GM19372 (cell line): ENCODE results near the gene VPS13D.

Source experiments
- ATAC-seq: cut with Tn5 transposase; IDR thresholded peaks from one replicate; pipeline ENCODE4 v1.9.1; 2021; ENCODE audit warnings: mild to moderate bottlenecking, low read depth, moderate library complexity; ENCODE audit not compliant: unreplicated experiment

VPS13D gene

GRCh38 chr1:12229835-12230548 lies at the start of gene VPS13D:
VPS13D (plus strand) TSS chr1:12230030; CDS start chr1:12234267, 4,237 bp downstream.
- peak; percentile 78 for ATAC-seq

- no peak for ATAC-seq
Observed at GRCh38 chr1:12180315-12180714, 49.5 kb upstream of the VPS13D start.

- no peak for ATAC-seq
Observed at GRCh38 chr1:12180903-12181302, 48.9 kb upstream of the VPS13D start.

DNA sequence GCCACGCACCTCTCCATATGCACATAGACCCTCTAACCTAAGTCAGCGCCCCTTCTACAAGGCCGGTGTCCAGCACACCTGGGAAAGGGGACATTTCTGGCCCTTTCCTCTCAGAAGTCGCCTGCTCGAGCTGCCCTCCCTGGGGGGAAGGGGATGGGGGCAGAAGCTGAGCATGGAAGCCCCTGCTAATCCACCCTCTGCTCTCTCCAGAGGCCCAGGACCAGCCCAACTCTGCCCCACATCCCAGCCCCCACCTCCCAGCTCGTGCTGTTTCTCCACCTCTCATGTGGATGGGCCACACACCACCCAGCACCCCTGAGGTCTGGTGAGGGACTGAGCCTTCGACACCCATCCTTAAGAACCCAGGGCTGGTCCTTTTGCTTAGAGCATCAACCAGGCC lies 48.3 kb upstream of the VPS13D start:
- no peak for ATAC-seq

DNA sequence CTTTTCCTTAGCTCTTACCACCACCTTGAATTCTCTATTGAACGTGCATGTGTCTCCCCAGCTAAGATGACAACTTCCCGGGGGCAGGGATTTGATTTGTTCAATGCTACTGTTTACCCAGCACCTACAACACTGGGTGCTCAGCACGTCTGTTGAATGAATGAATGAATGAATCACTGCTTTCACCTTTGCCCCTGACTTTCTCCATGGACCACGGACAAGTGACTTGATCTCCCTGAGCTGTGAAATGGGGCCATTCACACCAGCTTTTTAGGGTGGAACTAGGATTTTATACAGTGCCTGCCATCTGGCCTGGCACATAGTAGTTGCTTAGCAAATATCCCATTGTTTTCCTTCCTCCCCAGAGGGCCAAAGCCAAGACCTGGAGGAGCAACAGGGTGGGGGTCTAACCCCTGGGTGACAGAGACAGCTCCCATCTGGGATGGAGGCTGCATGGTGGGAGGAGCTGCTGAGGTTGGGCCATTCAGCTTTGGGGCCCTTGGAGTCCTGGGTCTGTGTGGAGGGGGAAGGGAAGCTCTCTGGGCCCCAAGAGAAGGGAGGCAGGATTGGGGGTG lies 47.3 kb upstream of the VPS13D start:
- no peak for ATAC-seq

DNA sequence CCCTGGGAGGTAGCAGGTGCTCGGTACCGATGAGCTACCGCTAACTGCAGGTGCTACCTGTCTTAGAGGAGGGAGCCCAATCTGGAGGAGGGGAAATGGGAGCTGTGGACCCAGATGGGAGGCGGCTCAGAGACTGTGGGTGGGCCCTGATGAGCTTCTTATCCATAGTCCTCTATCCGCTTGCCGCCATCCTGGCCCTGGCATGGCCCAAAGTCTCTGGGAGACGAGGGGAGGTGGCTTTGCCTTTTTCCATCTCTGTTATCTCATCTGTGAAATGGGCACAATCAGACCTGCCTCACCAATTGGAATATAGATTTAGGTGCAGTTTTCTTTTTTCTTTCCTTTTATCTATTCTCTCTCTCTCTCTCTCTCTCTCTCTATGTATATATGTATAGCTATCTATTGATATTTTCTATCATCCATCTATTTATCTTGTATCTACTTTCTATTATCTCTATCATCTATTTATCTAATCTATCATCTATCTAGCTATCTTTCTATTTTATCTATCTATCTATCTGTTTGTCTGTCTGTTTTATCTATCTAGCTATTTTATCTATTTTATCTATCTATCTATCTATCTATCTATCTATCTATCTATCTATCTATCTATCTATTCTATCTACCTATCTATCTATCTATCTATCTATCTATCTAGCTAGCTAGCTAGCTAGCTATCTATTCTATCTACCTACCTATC lies 46.6 kb upstream of the VPS13D start:
- no peak for ATAC-seq

- no peak for ATAC-seq
Observed at GRCh38 chr1:12184008-12184681, 45.7 kb upstream of the VPS13D start.

DNA sequence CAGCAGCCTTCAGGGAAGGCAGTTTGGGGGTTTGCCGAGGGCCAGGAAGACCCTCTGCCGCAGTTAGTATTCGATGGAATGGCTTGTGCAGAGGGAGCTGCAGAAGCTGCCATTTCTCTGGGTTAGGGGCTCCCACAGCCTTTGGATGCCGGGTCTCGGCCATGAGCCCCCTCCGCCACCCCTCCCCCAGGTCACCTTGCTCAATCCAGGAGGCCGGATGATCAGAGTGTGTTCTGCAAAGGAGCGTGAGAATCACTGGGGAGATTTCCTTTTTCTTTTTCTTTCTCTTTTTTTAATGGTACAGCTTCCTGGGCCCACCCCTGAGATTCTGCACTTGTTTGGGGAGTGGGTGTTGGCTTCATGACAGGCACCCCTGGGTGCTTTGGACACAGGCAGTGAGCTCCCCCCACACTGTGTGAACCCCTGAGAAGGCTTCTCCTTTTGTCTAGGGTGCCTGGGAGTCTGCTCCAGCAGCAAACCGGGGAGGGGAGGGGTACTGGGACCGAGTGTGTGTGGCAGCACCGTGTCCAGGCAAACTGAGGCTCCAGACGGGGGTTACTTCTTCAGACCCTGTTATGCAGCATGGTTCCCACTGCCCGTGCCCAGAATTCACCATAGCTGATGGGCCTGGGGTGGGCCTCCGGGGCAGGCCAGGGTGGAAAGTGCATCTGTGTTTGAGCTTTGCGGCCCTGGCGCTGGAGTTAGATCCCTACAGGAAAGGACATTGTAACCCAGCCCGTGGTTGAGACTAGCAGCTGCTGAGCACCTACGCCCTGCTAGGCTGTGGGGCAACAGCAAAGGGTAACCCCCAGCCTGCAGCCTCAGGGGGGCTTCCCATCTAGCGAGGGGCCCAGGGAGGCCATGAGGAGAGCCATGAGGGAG lies 44.6 kb upstream of the VPS13D start:
- ATAC-seq: no peak

DNA sequence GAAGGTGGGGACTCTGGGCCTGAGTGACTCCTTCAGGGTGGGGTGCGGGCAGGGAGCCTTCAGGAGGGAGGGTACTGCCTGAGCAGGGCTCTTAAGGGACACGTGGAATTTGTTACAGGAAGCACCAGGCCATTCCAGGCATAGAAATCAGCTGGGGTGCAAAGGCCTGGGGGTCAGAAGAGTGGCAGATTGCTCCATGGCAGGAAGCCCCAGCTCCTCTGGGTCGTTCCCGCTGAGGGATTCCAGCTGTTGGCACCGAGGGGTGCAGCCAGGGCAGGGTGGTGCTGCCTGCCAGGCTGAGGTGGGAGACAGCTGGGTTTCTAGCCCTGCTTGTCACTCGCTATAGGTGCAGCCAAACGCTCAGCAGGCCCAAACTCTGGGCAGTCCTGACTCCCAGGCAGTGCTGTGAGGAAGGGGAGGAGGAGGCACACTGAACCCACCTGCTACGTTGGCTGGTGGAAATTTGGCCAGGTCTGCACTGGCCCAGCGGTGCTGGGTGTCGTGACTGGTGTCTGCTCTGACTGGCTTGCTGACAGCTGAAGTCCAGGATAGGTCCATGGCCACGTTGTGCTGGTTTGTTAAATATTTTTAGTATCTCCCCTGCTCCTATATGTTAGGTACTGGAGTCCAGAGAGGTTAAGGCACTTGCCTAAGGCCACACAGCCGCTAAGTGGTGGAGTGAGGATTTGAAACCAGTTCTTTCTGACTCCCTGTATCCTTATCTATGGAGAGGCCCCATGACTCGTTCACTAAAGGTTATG lies 43.7 kb upstream of the VPS13D start:
- no peak for ATAC-seq

DNA sequence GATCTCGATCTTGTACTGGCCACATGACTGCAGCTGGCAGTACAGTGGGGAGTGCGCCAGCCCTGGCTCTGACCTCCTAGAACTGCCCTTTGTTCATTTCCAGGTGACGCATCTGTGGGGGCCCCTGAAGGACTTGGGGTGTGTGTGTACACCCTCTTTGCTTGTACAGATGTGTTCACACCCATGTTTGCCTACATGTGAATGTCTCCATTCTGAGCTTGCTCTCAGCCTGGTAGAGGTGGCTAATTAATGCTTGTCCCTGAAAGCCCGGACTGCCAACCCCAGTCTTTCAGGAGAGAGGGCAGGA lies 43.2 kb upstream of the VPS13D start:
- ATAC-seq: no peak

DNA sequence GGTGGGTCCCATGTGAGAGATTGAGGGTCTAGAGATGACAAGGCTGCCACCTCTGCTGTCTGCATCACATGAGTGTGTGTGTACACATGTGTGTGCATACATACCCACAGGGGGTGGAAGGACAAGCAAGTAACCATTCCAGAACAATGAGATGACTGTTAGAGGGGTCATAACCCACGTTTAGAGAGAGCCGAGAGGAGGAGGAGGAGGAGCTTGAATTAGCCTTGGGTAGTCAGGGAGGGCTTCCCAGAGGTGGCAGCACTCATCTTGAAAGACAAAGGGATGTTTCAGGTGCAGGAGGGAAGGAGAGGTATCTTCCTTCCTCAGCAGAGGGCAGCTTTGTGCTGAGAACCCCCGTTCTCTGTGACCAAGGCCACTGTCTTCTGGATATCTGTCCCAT lies 41.7 kb upstream of the VPS13D start:
- ATAC-seq: no peak

GRCh38 chr1:12188657-12189327 lies 41.0 kb upstream of the VPS13D start:
- no peak for ATAC-seq

- ATAC-seq: no peak
Observed at GRCh38 chr1:12189328-12189682, 40.5 kb upstream of the VPS13D start.

DNA sequence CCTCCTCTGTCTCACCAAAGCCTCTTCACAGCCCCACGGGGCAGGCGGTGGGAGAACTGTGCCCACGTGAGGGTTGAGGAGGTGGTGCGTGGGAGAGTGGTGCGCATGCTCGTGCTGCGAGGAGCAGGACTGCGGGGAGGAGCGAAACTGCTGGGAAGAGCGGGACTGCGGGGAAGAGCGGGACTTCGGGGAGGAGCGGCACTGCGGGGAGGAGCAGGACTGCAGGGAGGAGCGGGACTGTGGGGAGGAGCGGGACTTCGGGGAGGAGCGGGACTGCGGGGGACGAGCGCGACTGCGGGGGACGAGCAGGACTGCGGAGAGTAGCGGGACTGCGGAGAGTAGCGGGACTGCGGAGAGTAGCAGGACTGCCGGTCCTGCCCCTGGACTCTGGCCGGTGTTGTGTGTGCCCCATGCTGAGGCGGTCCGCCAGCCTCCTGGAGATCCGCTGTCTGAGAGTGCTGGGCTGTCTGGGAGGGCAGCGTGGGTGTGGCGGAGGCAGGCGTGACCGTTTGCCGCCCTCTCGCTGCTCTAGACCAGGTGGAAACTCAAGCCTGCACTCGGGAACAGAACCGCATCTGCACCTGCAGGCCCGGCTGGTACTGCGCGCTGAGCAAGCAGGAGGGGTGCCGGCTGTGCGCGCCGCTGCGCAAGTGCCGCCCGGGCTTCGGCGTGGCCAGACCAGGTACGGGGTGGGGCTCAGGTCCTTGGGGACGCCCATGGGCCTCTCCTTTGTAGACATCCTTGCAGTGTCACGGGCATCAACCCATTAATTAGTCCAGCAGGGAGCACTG lies 38.4 kb upstream of the VPS13D start:
- no peak for ATAC-seq

DNA sequence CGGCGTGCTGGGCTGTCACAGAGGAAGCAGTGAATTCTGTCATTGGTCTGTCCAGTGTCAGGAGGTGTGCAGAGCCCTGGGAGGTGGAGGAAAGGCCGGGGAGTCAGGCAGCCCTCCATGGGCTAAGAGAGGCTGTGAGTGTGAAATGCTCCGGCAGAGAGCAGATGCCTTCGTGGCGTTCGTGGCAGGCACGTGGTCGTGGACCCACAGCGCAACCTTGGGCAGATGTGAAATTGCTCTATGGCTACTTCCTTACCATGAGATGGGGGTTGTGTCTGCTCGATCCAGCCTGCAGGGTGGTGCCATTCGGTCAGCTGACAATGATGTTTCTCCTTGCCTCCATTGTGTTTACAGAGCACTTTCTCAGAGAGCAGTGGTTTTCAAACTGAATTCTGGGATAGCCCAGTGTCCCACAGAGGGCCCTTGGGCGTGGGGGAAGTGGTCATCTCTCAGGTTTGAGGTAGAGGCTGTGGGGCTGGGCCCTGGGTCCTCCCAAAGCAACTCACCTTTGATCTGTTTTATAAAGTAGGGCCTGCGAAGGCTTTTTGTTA lies 35.1 kb upstream of the VPS13D start:
- no peak for ATAC-seq

- ATAC-seq: no peak
Observed at GRCh38 chr1:12195416-12195815, 34.4 kb upstream of the VPS13D start.

DNA sequence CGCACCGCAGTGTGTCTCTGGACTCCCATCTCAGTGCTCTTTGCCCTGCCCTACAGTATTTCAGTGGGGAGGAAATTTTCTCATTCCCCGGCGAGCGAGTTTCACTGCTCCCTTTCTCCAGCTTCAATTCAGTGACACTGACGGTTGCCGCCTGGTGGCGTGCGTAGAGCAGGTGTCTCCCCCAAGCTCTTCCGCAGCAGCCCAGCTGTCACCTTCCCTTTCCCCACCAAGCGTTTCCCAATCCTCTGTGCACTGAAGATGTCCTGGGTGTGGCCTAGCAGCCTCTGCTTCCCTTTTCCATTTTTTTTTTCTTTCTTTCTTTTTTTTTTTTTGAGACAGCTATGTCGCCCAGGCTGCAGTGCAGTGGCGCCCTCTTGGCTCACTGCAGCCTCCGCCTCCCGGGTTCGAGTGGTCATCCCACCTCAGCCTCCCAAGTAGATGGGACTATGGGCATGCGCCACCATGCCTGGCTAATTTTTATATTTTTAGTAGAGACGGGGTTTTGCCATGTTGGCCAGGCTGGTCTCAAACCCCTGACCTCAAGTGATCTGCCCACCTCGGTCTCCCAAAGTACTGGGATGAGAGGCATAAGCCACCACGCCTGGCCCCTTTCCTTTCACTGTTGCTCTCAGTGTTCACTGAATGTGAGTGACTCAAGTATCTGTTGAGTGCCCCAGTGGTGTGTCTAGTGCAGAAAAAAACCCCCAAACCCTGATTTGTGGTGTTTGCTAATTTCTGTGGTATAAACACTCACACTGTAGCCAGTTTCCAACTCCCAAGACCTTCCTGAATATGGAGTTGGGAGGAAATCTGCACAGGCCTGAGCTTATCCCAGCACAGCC lies 33.0 kb upstream of the VPS13D start:
- no peak for ATAC-seq
